Measurements from ENCODE around the gene OR51Q1.

Gene OR51Q1, protein sequence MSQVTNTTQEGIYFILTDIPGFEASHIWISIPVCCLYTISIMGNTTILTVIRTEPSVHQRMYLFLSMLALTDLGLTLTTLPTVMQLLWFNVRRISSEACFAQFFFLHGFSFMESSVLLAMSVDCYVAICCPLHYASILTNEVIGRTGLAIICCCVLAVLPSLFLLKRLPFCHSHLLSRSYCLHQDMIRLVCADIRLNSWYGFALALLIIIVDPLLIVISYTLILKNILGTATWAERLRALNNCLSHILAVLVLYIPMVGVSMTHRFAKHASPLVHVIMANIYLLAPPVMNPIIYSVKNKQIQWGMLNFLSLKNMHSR

DNA sequence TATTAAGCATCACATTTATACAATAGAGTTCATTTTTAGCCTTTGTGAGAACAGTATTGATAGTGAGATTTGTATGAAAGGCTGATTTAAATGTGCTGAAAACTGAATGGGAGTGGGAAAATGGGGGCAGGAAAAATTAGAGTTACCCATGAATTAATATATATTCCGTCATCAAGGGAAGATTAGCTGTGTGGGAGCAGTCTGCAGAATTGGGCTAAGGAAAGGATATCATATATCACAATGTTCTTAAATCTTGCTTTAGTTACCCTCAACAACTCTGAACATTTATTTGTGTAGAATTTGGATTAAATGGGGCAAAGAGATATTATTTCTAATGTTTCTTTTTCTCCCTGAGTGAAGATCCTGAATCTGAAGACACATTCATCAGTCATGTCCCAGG lies at the start of gene OR51Q1:
Gene OR51Q1, plus strand, starts transcription at position 301 of the 400 bp plus-strand sequence. Its CDS starts 90 bp downstream, at position 391.
- H3K36me3 ChIP-seq (ENCODE audit: control insufficient read depth, insufficient read depth, low read length) = no peaks in the 10 kb centered on the region
- H3K9me3 ChIP-seq (ENCODE audit: control insufficient read depth, low read length) = no peaks in the 10 kb centered on the region
- H3K4me3 ChIP-seq (ENCODE audit: low read length) = no peak within 1 kb of the TSS

DNA sequence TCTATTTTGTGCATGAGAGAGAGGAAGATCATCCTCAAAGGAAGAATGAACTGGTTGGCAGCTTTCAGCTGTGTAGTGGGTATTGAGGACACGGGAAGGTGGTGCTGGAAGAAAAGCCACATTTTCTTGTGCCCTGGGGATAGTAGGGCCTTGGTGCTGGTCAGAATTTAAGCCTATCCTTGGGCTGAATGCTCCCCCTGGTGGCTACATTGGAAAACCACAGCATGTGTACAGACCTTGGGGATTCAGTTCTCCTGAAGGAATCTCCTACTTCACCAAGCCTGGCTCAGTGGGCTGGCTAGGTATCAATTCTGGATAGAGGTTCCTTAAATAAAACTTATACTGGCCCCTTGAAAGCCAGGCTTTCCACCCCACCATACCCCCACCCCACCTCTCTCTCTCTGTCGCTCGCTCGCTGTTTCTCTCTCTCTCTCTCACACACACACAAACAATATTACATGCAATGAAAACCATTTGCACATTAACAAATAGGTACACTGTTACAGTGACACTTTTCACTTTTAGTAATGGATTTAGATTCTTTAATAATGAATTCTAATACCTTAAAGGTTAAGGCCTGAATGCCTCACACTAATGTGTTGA lies 41.1 kb upstream of the OR51Q1 start:
- Histone ChIP-seq H3K36me3 (ENCODE audit: control insufficient read depth, insufficient read depth, low read length) (no peaks in the 10 kb centered on the region), H3K9ac (ENCODE audit: low read length) (no peak overlapping the region), H3K9me3 (ENCODE audit: control insufficient read depth, low read length) (no peaks in the 10 kb centered on the region), H3K27me3 (ENCODE audit: control insufficient read depth, insufficient read depth, low read length) (no peaks in the 10 kb centered on the region), H3K4me1 (ENCODE audit: control insufficient read depth, insufficient read depth, low read length) (no peaks in the 10 kb centered on the region), H3K4me3 (ENCODE audit: low read length) (no peak overlapping the region)

More for the DNA sequence above, at the start of gene OR51Q1:
- no peak within 1 kb of the TSS for H3K9ac ChIP-seq (ENCODE audit: low read length)
- no peaks in the 10 kb centered on the region for H3K27me3 ChIP-seq (ENCODE audit: control insufficient read depth, insufficient read depth, low read length)
- H3K4me1 ChIP-seq (ENCODE audit: control insufficient read depth, insufficient read depth, low read length) = no peaks in the 10 kb centered on the region

DNA sequence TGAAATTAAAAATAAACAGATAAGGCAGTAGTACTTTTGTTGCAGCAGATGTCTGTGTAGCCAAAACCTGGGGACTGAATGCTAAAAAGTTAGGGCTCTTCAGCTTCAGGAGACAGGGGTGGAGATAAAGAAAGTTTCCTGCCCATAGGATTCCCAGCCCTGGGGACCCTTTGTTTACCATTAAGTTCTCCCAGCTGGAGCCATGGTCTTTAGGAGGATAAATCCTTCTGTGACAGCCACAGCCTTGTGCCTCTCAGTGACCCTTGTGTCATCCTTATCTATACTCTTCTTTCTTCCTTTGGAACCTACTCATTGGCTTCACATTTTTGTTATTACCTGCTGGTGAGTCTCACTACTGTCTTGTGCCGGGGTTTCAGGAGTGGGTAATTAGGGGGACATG lies 38.3 kb upstream of the OR51Q1 start, which contains the start of gene OR51M1:
Gene OR51M1, plus strand, starts transcription at position 237 of the 400 bp plus-strand sequence. CDS start 5,587 bp downstream, outside the sequence.
- no peaks in the 10 kb centered on the region for H3K4me1 ChIP-seq (ENCODE audit: control insufficient read depth, insufficient read depth, low read length)
- no peak within 1 kb of the TSS for H3K9ac ChIP-seq (ENCODE audit: low read length)
- H3K4me3 ChIP-seq (ENCODE audit: low read length) = no peak within 1 kb of the TSS
- no peaks in the 10 kb centered on the region for H3K27me3 ChIP-seq (ENCODE audit: control insufficient read depth, insufficient read depth, low read length)
- no peaks in the 10 kb centered on the region for H3K36me3 ChIP-seq (ENCODE audit: control insufficient read depth, insufficient read depth, low read length)
- no peaks in the 10 kb centered on the region for H3K9me3 ChIP-seq (ENCODE audit: control insufficient read depth, low read length)

DNA sequence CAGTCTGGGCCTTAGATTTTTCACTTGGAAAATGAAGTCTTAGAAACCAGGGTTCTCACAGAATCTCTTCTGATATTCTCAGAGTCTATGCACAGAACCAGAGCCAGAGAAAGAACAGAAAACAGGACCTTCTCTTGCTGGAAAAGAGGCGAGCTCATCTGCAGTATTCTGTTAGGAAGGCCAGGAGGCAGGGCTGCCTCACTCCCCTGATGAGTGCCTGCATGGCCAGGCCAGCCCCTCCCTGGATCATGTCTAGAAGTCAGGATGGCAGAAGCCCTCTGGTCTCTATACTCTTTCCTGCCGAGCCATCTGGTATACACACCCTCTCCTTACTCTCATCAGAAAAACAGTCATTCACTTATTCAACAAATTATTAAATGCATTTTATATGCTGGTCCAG lies 37.6 kb upstream of the OR51Q1 start:
- H3K4me1 ChIP-seq (ENCODE audit: control insufficient read depth, insufficient read depth, low read length) = no peaks in the 10 kb centered on the region
- H3K4me3 ChIP-seq (ENCODE audit: low read length) = no peak overlapping the region
- H3K27me3 ChIP-seq (ENCODE audit: control insufficient read depth, insufficient read depth, low read length) = no peaks in the 10 kb centered on the region
- no peak overlapping the region for H3K9ac ChIP-seq (ENCODE audit: low read length)
- no peaks in the 10 kb centered on the region for H3K9me3 ChIP-seq (ENCODE audit: control insufficient read depth, low read length)
- H3K36me3 ChIP-seq (ENCODE audit: control insufficient read depth, insufficient read depth, low read length) = no peaks in the 10 kb centered on the region

DNA sequence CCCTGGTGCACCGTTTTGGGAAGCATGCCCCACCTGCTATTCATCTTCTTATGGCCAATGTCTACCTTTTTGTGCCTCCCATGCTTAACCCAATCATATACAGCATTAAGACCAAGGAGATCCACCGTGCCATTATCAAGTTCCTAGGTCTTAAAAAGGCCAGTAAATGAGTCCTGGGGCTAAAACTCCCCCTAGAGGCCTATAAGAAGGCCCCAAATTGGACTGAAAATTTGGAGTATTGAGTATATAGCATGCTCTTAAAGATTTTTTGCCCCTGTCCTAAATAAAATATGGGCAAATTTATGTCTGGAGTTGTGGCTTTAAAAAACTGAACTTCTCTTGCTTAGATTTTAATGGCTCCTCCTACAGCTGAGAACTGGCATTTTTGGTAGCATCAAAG lies 31.7 kb upstream of the OR51Q1 start:
- no peak overlapping the region for H3K9ac ChIP-seq (ENCODE audit: low read length)
- no peaks in the 10 kb centered on the region for H3K9me3 ChIP-seq (ENCODE audit: control insufficient read depth, low read length)
- no peaks in the 10 kb centered on the region for H3K36me3 ChIP-seq (ENCODE audit: control insufficient read depth, insufficient read depth, low read length)
- H3K27me3 ChIP-seq (ENCODE audit: control insufficient read depth, insufficient read depth, low read length) = no peaks in the 10 kb centered on the region
- no peak overlapping the region for H3K4me3 ChIP-seq (ENCODE audit: low read length)
- H3K4me1 ChIP-seq (ENCODE audit: control insufficient read depth, insufficient read depth, low read length) = no peaks in the 10 kb centered on the region

DNA sequence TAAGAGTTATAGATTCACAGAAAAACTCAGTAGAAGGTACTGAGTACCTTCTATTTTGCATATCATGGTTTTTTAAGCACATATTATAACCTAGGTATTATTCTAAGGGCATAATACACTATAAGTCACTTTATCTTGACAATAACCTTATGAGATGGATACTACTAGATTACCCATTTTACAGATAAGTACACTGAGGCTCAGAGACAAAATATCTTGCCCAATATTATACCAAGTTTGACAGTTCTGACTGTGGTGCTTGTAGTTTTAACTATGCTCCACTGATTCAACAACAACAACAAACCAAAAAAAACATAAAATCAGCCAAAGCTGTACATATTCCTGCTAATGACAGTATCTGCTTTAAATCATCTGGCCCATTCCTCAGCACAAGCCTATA lies 27.8 kb upstream of the OR51Q1 start:
- Histone ChIP-seq H3K4me3 (ENCODE audit: low read length) (no peak overlapping the region), H3K27me3 (ENCODE audit: control insufficient read depth, insufficient read depth, low read length) (no peaks in the 10 kb centered on the region), H3K4me1 (ENCODE audit: control insufficient read depth, insufficient read depth, low read length) (no peaks in the 10 kb centered on the region), H3K36me3 (ENCODE audit: control insufficient read depth, insufficient read depth, low read length) (no peaks in the 10 kb centered on the region), H3K9me3 (ENCODE audit: control insufficient read depth, low read length) (no peaks in the 10 kb centered on the region), H3K9ac (ENCODE audit: low read length) (no peak overlapping the region)

DNA sequence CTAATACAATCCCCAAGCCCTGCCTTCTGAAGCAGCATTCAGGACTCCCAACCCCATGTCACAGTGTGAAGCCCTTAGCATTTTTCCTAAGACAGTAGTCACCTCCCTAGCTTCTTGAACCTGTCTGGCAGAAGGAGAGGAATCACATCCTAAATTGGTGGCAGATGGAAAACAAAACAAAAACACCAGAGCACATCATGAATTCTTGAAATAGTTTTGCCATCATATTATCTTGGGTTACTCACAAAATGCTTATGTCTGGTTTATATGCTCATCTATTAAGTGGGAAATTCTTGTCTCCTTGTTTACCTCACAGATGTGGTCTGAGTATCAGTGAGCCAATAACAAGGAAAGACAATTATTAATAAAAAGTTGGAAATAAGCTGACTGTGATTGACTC lies 23.0 kb upstream of the OR51Q1 start:
- Histone ChIP-seq H3K4me3 (ENCODE audit: low read length) (no peak overlapping the region), H3K4me1 (ENCODE audit: control insufficient read depth, insufficient read depth, low read length) (no peaks in the 10 kb centered on the region), H3K9ac (ENCODE audit: low read length) (no peak overlapping the region), H3K9me3 (ENCODE audit: control insufficient read depth, low read length) (no peaks in the 10 kb centered on the region), H3K27me3 (ENCODE audit: control insufficient read depth, insufficient read depth, low read length) (no peaks in the 10 kb centered on the region), H3K36me3 (ENCODE audit: control insufficient read depth, insufficient read depth, low read length) (no peaks in the 10 kb centered on the region)

DNA sequence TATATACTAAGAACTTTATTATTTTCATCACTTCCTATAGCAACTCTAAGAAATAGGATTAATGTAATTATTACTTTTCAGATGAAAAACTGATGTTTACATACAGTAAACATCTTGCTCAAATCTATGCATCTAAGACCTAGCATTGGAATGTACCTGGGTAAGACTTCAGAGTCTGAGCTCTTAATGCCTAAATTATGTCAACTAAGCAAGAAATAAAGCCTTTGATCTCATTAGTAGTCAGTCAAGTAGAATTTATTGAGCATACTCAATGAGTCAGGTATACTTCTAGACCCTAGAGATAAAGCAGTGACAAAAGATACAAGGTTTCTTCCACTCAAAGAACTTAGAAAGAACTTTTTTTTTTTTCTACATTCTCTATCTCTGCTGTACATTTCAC lies 16.7 kb upstream of the OR51Q1 start:
- no peak overlapping the region for H3K4me3 ChIP-seq (ENCODE audit: low read length)
- H3K27me3 ChIP-seq (ENCODE audit: control insufficient read depth, insufficient read depth, low read length) = no peaks in the 10 kb centered on the region
- H3K9me3 ChIP-seq (ENCODE audit: control insufficient read depth, low read length) = no peaks in the 10 kb centered on the region
- no peaks in the 10 kb centered on the region for H3K36me3 ChIP-seq (ENCODE audit: control insufficient read depth, insufficient read depth, low read length)
- H3K9ac ChIP-seq (ENCODE audit: low read length) = no peak overlapping the region
- H3K4me1 ChIP-seq (ENCODE audit: control insufficient read depth, insufficient read depth, low read length) = no peaks in the 10 kb centered on the region

DNA sequence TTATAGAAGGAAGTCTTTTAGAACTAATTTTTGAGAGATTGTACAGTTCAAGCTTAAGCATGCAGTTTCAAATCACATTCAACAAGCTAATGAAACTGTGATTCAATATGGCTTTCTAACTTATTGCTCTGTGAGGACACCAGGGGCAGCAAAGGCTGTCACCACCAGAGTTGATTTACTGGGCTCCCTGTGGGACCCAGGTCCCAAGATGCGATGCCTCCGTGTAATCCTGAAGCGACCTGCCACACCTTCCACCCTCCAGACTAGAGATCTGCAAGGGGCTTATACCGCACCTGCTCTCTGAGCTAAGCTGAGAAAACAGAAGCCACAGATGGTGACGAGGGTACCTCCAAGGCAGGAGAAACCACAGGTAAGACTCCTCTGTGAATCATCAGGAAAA lies 918 bp upstream of the OR51Q1 start:
- no peaks in the 10 kb centered on the region for H3K4me1 ChIP-seq (ENCODE audit: control insufficient read depth, insufficient read depth, low read length)
- no peak overlapping the region for H3K4me3 ChIP-seq (ENCODE audit: low read length)
- H3K27me3 ChIP-seq (ENCODE audit: control insufficient read depth, insufficient read depth, low read length) = no peaks in the 10 kb centered on the region
- H3K9ac ChIP-seq (ENCODE audit: low read length) = no peak overlapping the region
- no peaks in the 10 kb centered on the region for H3K36me3 ChIP-seq (ENCODE audit: control insufficient read depth, insufficient read depth, low read length)
- no peaks in the 10 kb centered on the region for H3K9me3 ChIP-seq (ENCODE audit: control insufficient read depth, low read length)

DNA sequence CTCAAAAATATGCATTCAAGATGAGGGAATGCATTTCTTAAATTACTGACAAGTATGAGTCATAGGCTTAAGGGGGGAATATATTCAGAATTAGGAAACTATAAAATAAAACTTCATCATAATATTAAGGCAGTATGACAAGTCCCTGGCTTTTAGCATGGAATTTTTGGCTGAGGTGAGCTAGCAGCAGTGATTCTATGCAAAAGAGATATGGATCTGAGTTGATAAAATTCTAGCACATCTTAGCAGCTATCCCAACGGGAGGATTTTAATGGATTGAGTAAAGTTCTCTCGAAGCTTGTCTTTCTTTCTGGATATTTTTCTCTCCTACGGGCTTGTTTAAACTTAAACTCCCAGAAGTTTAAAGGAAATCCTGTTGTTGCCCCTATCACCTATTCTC lies 1.2 kb downstream of the OR51Q1 start:
- Histone ChIP-seq H3K9me3 (ENCODE audit: control insufficient read depth, low read length) (no peaks in the 10 kb centered on the region), H3K9ac (ENCODE audit: low read length) (no peak overlapping the region), H3K27me3 (ENCODE audit: control insufficient read depth, insufficient read depth, low read length) (no peaks in the 10 kb centered on the region), H3K36me3 (ENCODE audit: control insufficient read depth, insufficient read depth, low read length) (no peaks in the 10 kb centered on the region), H3K4me3 (ENCODE audit: low read length) (no peak overlapping the region), H3K4me1 (ENCODE audit: control insufficient read depth, insufficient read depth, low read length) (no peaks in the 10 kb centered on the region)

DNA sequence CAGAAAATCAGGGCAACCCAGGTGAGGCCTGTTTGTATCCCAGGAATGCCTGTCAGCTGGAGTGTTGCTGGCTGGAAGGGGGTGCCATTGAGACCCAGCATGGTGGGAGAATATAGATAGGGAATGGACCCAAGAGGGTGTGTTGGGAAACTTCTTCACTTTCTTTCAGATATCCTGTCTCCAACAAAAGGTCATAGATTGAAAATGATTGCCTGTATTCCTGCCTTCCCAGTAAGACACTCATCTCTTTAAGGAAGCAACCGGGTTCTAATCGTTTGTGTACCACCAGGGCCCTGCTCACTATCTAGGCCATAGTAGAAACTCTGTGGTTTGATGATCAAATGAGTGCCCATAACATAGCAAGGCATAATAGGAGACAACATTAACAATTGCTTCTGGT lies 19.5 kb downstream of the OR51Q1 start, which contains the start of gene OR51I1:
Gene OR51I1, minus strand, starts transcription at position 101 of the 400 bp plus-strand sequence. Its CDS starts 0 bp downstream, at position 101.
- Histone ChIP-seq H3K27me3 (ENCODE audit: control insufficient read depth, insufficient read depth, low read length) (no peaks in the 10 kb centered on the region), H3K4me1 (ENCODE audit: control insufficient read depth, insufficient read depth, low read length) (no peaks in the 10 kb centered on the region), H3K9ac (ENCODE audit: low read length) (no peak within 1 kb of the TSS), H3K4me3 (ENCODE audit: low read length) (no peak within 1 kb of the TSS), H3K9me3 (ENCODE audit: control insufficient read depth, low read length) (no peaks in the 10 kb centered on the region), H3K36me3 (ENCODE audit: control insufficient read depth, insufficient read depth, low read length) (no peaks in the 10 kb centered on the region)

DNA sequence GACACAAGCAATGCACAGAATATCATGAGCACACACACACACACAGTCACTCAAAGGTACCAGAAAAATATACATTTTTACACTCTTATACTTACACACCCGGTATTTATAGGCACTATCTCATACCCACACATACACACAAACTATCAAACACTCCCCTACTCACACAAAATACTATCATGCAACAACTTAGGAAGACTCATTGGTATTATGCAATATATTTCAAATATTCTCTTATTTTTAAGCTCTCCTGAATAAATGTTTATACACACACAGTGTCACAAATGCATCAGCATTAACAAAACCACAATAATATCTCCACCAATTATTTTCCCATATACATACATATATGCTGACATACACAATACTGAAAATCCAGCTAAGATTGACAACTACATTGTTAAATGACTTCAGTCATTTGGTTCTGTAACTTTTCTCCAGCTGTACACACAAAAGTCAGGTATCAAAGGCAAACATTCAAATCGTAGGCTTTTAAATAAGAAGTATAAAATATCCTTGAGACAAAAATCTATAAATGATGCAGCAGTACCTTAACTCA lies 22.0 kb downstream of the OR51Q1 start:
- no peaks in the 10 kb centered on the region for H3K4me1 ChIP-seq (ENCODE audit: control insufficient read depth, insufficient read depth, low read length)
- no peaks in the 10 kb centered on the region for H3K27me3 ChIP-seq (ENCODE audit: control insufficient read depth, insufficient read depth, low read length)
- H3K4me3 ChIP-seq (ENCODE audit: low read length) = no peak overlapping the region
- no peaks in the 10 kb centered on the region for H3K9me3 ChIP-seq (ENCODE audit: control insufficient read depth, low read length)
- H3K9ac ChIP-seq (ENCODE audit: low read length) = no peak overlapping the region
- H3K36me3 ChIP-seq (ENCODE audit: control insufficient read depth, insufficient read depth, low read length) = no peaks in the 10 kb centered on the region

Data from mucosa of stomach (tissue), 1 donor.